WTC11 (cell line): Measurements from ENCODE around the gene C6orf136. TPM values are rescaled to one million over a fixed set of nuclear protein-coding genes. Genes with fewer than 3 reads are reported as not detected.
A peak's percentile ranks its signal among the peaks of the same experiment; 100 is the strongest.
"Not testable (repeated sequence)": the region's sequence is repeated elsewhere in the genome, so short reads cannot be mapped to it uniquely, and the experiment has no call there.

ENCODE experiments used
- ATAC-seq: fragments of 200-7000 bp; cut with Tn5 transposase; 2 replicates; pipeline ENCODE4 v1.10.0; 2021; ENCODE audit warnings: mild to moderate bottlenecking, moderate library complexity
- Bru-seq: library from RNA; stranded (reverse); fragments of 400-500 nt; gene quantifications from one replicate; lab custom pipeline; 2021; lab: Mats Ljungman, UMichigan
- CTCF ChIA-PET: fragments of 300-600 bp; sonication (Branson Sonifier 250); formaldehyde crosslinking; loops from one replicate; lab custom pipeline; 2021; ENCODE audit warnings: antibody characterized with exemption; lab: Charles Lee
- POLR2A ChIA-PET: fragments of 350-600 bp; sonication (Branson Sonifier 250); formaldehyde crosslinking; loops from one replicate; lab custom pipeline; 2021; ENCODE audit warnings: antibody characterized with exemption; lab: Charles Lee
- DNase-seq: peaks from one replicate; pipeline ENCODE4 v3.0.0; 2021; ENCODE audit warnings: low spot score
- H3K27ac Mint-ChIP-seq: 2 replicates; pipeline ENCODE4 v1.8.0; 2021; ENCODE audit warnings: mixed read lengths
- H3K27me3 Mint-ChIP-seq: 2 replicates; pipeline ENCODE4 v1.8.0; 2021; ENCODE audit warnings: low read depth, mild to moderate bottlenecking, moderate library complexity, mixed read lengths
- H3K36me3 Mint-ChIP-seq: 2 replicates; pipeline ENCODE4 v1.8.0; 2021; ENCODE audit warnings: mixed read lengths
- H3K4me1 Mint-ChIP-seq: 2 replicates; pipeline ENCODE4 v1.8.0; 2022; ENCODE audit warnings: mixed read lengths
- H3K4me3 Mint-ChIP-seq: 2 replicates; pipeline ENCODE4 v1.8.0; 2021; ENCODE audit warnings: mild to moderate bottlenecking, moderate library complexity, mixed read lengths
- H3K9me3 Mint-ChIP-seq: 2 replicates; pipeline ENCODE4 v1.8.0; 2021; ENCODE audit warnings: mixed read lengths
- ELF4 ChIP-seq: sonication (generic); formaldehyde crosslinking; IDR thresholded peaks from 2 replicates; pipeline ENCODE4 v1.8.1; 2022; ENCODE audit warnings: low read depth, mild to moderate bottlenecking, moderate library complexity, missing genetic modification reagents
- EMX1 ChIP-seq: fragments of 250-450 bp; sonication (Bioruptor Pico); IDR thresholded peaks from 2 replicates; pipeline ENCODE4 v1.8.0; 2021; ENCODE audit warnings: mild to moderate bottlenecking
- ETV6 ChIP-seq: sonication (generic); formaldehyde crosslinking; IDR thresholded peaks from 2 replicates; pipeline ENCODE4 v1.8.1; 2022; ENCODE audit warnings: mild to moderate bottlenecking, missing genetic modification reagents
- GABPB1 ChIP-seq: sonication (generic); formaldehyde crosslinking; IDR thresholded peaks from 2 replicates; pipeline ENCODE4 v1.8.1; 2023; ENCODE audit warnings: mild to moderate bottlenecking, missing genetic modification reagents
- NFATC4 ChIP-seq: fragments of 250-450 bp; sonication (Bioruptor Pico); IDR thresholded peaks from 2 replicates; pipeline ENCODE4 v1.9.0; 2021; ENCODE audit warnings: mild to moderate bottlenecking
- NR2C2 ChIP-seq: sonication (generic); formaldehyde crosslinking; IDR thresholded peaks from 2 replicates; pipeline ENCODE4 v1.8.0; 2022; ENCODE audit warnings: mild to moderate bottlenecking, missing genetic modification reagents
- ZNF138 ChIP-seq: sonication (generic); formaldehyde crosslinking; conservative IDR thresholded peaks from 2 replicates; pipeline ENCODE4 v1.8.1; 2022; ENCODE audit warnings: mild to moderate bottlenecking, moderate library complexity, missing genetic modification reagents
- ZNF317 ChIP-seq: sonication (generic); formaldehyde crosslinking; IDR thresholded peaks from 2 replicates; pipeline ENCODE4 v1.8.1; 2023; ENCODE audit warnings: low read depth, mild to moderate bottlenecking, moderate library complexity, missing genetic modification reagents, borderline replicate concordance
- ZNF416 ChIP-seq: fragments of 250-450 bp; sonication (Bioruptor Pico); IDR thresholded peaks from 2 replicates; pipeline ENCODE4 v1.9.0; 2021; ENCODE audit warnings: mild to moderate bottlenecking, inconsistent platforms
- long read RNA-seq, 3 experiments: library from RNA in 1 of 3; library from capped mRNA in 1 of 3; library from polyadenylated mRNA in 1 of 3; unstranded in 2 of 3; stranded (forward) in 1 of 3; transcript quantifications; one replicate each; pipeline ENCODE4 v2.0.0, GENCODE V29; 2021
- total RNA-seq: library from RNA; stranded (reverse); gene quantifications from 3 replicates; pipeline ENCODE4 v1.2.3, GENCODE V29; 2021
- TF ChIP-seq, protein P1 (sequence below): fragments of 250-450 bp; sonication (Bioruptor Pico); IDR thresholded peaks from 2 replicates; pipeline ENCODE4 v1.9.0; 2021; ENCODE audit warnings: moderate library complexity, mild to moderate bottlenecking, inconsistent platforms, borderline replicate concordance
- TF ChIP-seq, protein P2 (sequence below): sonication (generic); formaldehyde crosslinking; IDR thresholded peaks from 2 replicates; pipeline ENCODE4 v1.8.1; 2023; ENCODE audit warnings: mild to moderate bottlenecking, moderate library complexity, missing genetic modification reagents
- TF ChIP-seq, protein P3 (sequence below): sonication (generic); formaldehyde crosslinking; IDR thresholded peaks from 2 replicates; pipeline ENCODE4 v1.8.0; 2022; ENCODE audit warnings: mild to moderate bottlenecking, missing genetic modification reagents
- TF ChIP-seq, protein P4 (sequence below): sonication (generic); formaldehyde crosslinking; IDR thresholded peaks from 2 replicates; pipeline ENCODE4 v1.8.1; 2023; ENCODE audit warnings: mild to moderate bottlenecking, missing genetic modification reagents, moderate library complexity
- TF ChIP-seq, protein P5 (sequence below): fragments of 250-450 bp; sonication (Bioruptor Pico); IDR thresholded peaks from 2 replicates; pipeline ENCODE4 v1.9.0; 2021; ENCODE audit warnings: mild to moderate bottlenecking, borderline replicate concordance
- TF ChIP-seq, protein P6 (sequence below): fragments of 200-600 bp; IDR thresholded peaks from 2 replicates; pipeline ENCODE4 v1.8.0; 2022; ENCODE audit warnings: antibody characterized with exemption
- TF ChIP-seq, protein P7 (sequence below): fragments of 250-450 bp; sonication (Bioruptor Pico); IDR thresholded peaks from 2 replicates; pipeline ENCODE4 v1.9.0; 2021; ENCODE audit warnings: mild to moderate bottlenecking

The C6orf136 gene, protein sequence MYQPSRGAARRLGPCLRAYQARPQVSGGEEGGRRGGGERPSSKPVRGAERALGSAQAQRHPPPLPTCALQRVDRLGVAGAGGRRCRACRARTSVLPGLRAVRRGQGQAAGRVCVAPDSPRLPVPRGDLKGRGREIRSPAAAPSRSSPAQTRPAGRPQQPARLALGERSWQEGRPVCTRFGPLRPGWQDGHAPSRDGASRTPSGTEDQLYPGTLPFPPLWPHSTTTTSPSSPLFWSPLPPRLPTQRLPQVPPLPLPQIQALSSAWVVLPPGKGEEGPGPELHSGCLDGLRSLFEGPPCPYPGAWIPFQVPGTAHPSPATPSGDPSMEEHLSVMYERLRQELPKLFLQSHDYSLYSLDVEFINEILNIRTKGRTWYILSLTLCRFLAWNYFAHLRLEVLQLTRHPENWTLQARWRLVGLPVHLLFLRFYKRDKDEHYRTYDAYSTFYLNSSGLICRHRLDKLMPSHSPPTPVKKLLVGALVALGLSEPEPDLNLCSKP
- total RNA-seq (21.8 to 26.5 TPM (median 25.5 TPM) in 3 replicates), Bru-seq, nascent RNA (percentile 74 among the genes with signal in this experiment)
- long read RNA-seq, experiment 1, transcript C6orf136-203 (6 exons, 1,402 nt): major isoform, 15 of 29 reads
- long read RNA-seq, experiment 1, transcript C6orf136-201 (6 exons, 1,978 nt): minor isoform, 5 of 29 reads
- long read RNA-seq, experiment 1, partial matches to known transcripts: 4 of 29 reads
- long read RNA-seq, experiment 1, other reads (novel, unspliced or antisense): 5 of 29 reads
- long read RNA-seq, experiment 2, transcript C6orf136-203 (6 exons, 1,402 nt): major isoform, 12 of 33 reads
- long read RNA-seq, experiment 2, partial matches to known transcripts: 9 of 33 reads
- long read RNA-seq, experiment 2, other reads (novel, unspliced or antisense): 7 of 33 reads
- long read RNA-seq, experiment 3, transcript C6orf136-203 (6 exons, 1,402 nt): major isoform, 14 of 23 reads
- long read RNA-seq, experiment 3, partial matches to known transcripts: 2 of 23 reads
- long read RNA-seq, experiment 3, other reads (novel, unspliced or antisense): 4 of 23 reads

DNA sequence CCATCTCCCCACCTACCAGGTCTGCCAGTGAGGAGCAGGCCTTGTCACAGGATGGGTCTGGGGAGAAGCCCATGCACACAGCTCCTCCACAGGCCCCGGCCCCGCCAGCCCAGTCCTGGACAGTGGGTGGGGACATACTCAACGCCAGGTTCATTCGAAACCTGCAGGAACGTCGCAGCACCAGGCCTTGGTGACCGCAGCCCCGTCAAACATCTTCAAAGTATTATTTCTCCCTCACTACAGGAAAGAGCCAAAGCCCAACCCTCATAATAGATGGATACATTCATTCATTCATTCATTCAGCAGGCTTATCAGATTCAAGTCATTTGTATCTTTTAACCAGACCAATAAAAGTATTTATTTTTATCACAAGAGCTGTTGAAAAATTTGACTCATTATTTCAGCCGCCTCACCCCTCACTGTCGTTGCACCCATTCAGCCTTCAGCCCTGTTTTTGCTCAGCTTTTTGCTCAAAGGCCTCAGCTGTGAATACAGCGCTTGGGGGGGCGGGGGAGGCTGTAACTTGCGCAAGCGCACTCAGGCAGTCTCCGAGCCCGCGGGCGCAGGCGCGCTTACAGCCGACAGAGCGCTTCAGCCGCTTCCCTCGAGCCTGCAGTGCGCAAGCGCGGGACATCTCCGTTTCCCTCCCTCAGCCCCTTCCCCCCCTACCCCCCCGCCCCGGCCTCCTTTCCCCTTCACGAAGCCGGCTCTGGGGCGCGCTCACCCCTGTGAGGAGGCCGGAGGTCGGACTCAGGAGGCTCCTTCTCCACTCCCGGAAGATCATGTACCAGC is at the start of gene C6orf136:
C6orf136 (plus strand) TSS at position 684 of the 792 bp plus-strand sequence; CDS start at position 783, 99 bp downstream.
- Mint-ChIP-seq H3K36me3 (peaks cover 24% of the 10 kb centered on the region), H3K9me3 (no peaks in the 10 kb centered on the region), H3K4me1 (peaks cover 21% of the 10 kb centered on the region), H3K27ac (peak within 1 kb of the TSS; percentile 74), H3K27me3 (no peaks in the 10 kb centered on the region), H3K4me3 (peak within 1 kb of the TSS; percentile 76)
- ChIA-PET CTCF (interaction anchor here (0.6 to 2.0 kb wide), 7 partner anchors 26 to 441 kb away, joined by 3 to 10 read pairs (median 4); partner anchors contain the start of gene DHX16), POLR2A (interaction anchor here (0.6 to 1.0 kb wide), 4 partner anchors 29 to 70 kb away, joined by 3 to 6 read pairs (median 4); partner anchors contain the start of genes MDC1 and PPP1R10)
- ATAC-seq (peak; percentile 71), DNase-seq (peak; percentile 91)
- TF ChIP-seq, protein P1, sequence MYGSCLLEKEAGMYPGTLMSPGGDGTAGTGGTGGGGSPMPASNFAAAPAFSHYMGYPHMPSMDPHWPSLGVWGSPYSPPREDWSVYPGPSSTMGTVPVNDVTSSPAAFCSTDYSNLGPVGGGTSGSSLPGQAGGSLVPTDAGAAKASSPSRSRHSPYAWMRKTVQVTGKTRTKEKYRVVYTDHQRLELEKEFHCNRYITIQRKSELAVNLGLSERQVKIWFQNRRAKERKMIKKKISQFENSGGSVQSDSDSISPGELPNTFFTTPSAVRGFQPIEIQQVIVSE: no peak
- TF ChIP-seq, protein P2, sequence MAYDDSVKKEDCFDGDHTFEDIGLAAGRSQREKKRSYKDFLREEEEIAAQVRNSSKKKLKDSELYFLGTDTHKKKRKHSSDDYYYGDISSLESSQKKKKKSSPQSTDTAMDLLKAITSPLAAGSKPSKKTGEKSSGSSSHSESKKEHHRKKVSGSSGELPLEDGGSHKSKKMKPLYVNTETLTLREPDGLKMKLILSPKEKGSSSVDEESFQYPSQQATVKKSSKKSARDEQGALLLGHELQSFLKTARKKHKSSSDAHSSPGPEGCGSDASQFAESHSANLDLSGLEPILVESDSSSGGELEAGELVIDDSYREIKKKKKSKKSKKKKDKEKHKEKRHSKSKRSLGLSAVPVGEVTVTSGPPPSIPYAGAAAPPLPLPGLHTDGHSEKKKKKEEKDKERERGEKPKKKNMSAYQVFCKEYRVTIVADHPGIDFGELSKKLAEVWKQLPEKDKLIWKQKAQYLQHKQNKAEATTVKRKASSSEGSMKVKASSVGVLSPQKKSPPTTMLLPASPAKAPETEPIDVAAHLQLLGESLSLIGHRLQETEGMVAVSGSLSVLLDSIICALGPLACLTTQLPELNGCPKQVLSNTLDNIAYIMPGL: no peak
- TF ChIP-seq ETV6 (CRISPR knock-in tag) (no peak), ZNF317 (no peak), ZNF138 (CRISPR knock-in tag) (no peak), NR2C2 (CRISPR knock-in tag) (no peak), GABPB1 (CRISPR knock-in tag) (no peak), ELF4 (CRISPR knock-in tag) (no peak), EMX1 (CRISPR knock-in tag) (no peak), ZNF416 (CRISPR knock-in tag) (no peak)
- TF ChIP-seq, protein P3, sequence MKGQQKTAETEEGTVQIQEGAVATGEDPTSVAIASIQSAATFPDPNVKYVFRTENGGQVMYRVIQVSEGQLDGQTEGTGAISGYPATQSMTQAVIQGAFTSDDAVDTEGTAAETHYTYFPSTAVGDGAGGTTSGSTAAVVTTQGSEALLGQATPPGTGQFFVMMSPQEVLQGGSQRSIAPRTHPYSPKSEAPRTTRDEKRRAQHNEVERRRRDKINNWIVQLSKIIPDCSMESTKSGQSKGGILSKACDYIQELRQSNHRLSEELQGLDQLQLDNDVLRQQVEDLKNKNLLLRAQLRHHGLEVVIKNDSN (CRISPR knock-in tag): no peak
- TF ChIP-seq, protein P4, sequence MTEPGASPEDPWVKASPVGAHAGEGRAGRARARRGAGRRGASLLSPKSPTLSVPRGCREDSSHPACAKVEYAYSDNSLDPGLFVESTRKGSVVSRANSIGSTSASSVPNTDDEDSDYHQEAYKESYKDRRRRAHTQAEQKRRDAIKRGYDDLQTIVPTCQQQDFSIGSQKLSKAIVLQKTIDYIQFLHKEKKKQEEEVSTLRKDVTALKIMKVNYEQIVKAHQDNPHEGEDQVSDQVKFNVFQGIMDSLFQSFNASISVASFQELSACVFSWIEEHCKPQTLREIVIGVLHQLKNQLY (CRISPR knock-in tag): no peak

DNA sequence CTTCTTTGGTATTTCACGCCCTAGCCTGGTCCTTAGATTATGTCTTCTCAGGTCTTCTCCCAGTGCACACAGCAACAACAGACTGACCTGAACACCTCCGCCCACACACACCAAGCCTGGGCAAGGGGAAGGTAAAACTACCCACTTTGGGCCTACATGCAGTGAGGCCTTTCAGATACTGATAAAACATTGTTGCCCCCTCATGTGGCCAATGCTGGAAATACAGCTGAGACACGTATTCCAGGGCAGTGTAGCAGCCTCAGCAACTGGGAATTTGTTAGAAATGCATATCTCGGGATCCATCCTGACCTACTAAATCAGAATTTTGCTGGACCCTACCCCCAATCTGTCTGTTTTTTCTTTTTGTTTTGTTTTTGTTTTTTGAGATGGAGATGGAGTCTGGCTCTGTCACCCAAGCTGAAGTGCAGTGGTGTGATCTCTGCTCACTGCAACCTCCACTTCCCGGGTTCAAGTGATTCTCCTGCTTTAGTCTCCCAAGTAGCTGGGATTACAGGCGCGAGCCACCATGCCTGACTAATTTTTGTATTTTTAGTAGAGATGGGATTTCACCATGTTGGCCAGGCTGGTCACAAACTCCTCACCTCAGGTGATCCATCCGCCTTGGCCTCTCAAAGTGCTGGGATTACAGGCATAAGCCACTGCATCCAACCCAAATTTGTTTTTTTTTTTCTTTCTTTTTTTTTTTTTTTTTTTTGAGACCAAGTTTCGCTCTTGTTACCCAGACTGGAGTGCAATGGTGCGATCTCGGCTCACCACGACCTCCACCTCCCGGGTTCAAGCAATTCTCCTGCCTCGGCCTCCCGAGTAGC is 49.4 kb upstream of the C6orf136 start:
- ChIA-PET CTCF (interaction anchor here (0.6 to 3.2 kb wide), 23 partner anchors 10 to 146 kb away, joined by 3 to 28 read pairs (median 5); partner anchors contain the start of genes ABCF1, DHX16 and PRR3), POLR2A (interaction anchor here (0.6 to 4.8 kb wide), 5 partner anchors 9 to 112 kb away, joined by 3 to 33 read pairs (median 5); no protein-coding TSS in a partner anchor)
- H3K4me1 Mint-ChIP-seq, H3K9me3 Mint-ChIP-seq, H3K27me3 Mint-ChIP-seq, H3K4me3 Mint-ChIP-seq: not testable (repeated sequence)
- peak; percentile 92 for DNase-seq
- TF ChIP-seq, protein P5, sequence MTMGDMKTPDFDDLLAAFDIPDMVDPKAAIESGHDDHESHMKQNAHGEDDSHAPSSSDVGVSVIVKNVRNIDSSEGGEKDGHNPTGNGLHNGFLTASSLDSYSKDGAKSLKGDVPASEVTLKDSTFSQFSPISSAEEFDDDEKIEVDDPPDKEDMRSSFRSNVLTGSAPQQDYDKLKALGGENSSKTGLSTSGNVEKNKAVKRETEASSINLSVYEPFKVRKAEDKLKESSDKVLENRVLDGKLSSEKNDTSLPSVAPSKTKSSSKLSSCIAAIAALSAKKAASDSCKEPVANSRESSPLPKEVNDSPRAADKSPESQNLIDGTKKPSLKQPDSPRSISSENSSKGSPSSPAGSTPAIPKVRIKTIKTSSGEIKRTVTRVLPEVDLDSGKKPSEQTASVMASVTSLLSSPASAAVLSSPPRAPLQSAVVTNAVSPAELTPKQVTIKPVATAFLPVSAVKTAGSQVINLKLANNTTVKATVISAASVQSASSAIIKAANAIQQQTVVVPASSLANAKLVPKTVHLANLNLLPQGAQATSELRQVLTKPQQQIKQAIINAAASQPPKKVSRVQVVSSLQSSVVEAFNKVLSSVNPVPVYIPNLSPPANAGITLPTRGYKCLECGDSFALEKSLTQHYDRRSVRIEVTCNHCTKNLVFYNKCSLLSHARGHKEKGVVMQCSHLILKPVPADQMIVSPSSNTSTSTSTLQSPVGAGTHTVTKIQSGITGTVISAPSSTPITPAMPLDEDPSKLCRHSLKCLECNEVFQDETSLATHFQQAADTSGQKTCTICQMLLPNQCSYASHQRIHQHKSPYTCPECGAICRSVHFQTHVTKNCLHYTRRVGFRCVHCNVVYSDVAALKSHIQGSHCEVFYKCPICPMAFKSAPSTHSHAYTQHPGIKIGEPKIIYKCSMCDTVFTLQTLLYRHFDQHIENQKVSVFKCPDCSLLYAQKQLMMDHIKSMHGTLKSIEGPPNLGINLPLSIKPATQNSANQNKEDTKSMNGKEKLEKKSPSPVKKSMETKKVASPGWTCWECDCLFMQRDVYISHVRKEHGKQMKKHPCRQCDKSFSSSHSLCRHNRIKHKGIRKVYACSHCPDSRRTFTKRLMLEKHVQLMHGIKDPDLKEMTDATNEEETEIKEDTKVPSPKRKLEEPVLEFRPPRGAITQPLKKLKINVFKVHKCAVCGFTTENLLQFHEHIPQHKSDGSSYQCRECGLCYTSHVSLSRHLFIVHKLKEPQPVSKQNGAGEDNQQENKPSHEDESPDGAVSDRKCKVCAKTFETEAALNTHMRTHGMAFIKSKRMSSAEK (CRISPR knock-in tag): 0 out of 2 replicates have a peak, but pooled peaks have one; percentile 7
- TF ChIP-seq, protein P6, sequence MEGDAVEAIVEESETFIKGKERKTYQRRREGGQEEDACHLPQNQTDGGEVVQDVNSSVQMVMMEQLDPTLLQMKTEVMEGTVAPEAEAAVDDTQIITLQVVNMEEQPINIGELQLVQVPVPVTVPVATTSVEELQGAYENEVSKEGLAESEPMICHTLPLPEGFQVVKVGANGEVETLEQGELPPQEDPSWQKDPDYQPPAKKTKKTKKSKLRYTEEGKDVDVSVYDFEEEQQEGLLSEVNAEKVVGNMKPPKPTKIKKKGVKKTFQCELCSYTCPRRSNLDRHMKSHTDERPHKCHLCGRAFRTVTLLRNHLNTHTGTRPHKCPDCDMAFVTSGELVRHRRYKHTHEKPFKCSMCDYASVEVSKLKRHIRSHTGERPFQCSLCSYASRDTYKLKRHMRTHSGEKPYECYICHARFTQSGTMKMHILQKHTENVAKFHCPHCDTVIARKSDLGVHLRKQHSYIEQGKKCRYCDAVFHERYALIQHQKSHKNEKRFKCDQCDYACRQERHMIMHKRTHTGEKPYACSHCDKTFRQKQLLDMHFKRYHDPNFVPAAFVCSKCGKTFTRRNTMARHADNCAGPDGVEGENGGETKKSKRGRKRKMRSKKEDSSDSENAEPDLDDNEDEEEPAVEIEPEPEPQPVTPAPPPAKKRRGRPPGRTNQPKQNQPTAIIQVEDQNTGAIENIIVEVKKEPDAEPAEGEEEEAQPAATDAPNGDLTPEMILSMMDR: peak; percentile 80
- TF ChIP-seq, protein P7, sequence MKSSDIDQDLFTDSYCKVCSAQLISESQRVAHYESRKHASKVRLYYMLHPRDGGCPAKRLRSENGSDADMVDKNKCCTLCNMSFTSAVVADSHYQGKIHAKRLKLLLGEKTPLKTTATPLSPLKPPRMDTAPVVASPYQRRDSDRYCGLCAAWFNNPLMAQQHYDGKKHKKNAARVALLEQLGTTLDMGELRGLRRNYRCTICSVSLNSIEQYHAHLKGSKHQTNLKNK (CRISPR knock-in tag): peak; percentile 6; the same call in 1 of the 2 replicates
- 0 out of 2 replicates have a peak, but pooled peaks have one; percentile 12 for TF ChIP-seq NFATC4 (CRISPR knock-in tag)
- TF ChIP-seq GABPB1 (CRISPR knock-in tag): 0 out of 2 replicates have a peak, but pooled peaks have one; percentile 16
- Mint-ChIP-seq H3K36me3 (peaks cover 32% of the 10 kb centered on the region), H3K27ac (peak overlapping the region; percentile 93)
- peak; percentile 81 for ATAC-seq
